CD4-positive, alpha-beta T cell (primary cell): ENCODE data around the gene GNAT1. TPM values are rescaled to one million over a fixed set of nuclear protein-coding genes. Genes with fewer than 3 reads are reported as not detected.
A peak's percentile ranks its signal among the peaks of the same experiment; 100 is the strongest.

Experiments used
- ATAC-seq: fragments of 200-7000 bp; cut with Tn5 transposase; one replicate; pipeline ENCODE4 v1.10.0; 2022; ENCODE audit warnings: mild to moderate bottlenecking; ENCODE audit not compliant: poor library complexity
- CTCF ChIA-PET: fragments of 350-600 bp; sonication (Branson Sonifier 250); formaldehyde crosslinking; loops from one replicate; lab custom pipeline; 2021; ENCODE audit warnings: antibody characterized with exemption, inconsistent platforms; lab: Charles Lee
- POLR2A ChIA-PET: fragments of 350-600 bp; sonication (Branson Sonifier 250); formaldehyde crosslinking; loops from one replicate; lab custom pipeline; 2021; ENCODE audit warnings: antibody characterized with exemption, inconsistent platforms; lab: Charles Lee
- DNase-seq, 14 experiments: peaks; one replicate each; pipeline ENCODE4 v3.0.0-alpha.2; 2013 to 2020; ENCODE audit warnings: mixed read lengths in 2 of 14
- H3K27ac ChIP-seq, 2 donors: one replicate each; pipeline versions ENCODE4 v1.5.1 to v1.7.0; 2013; ENCODE audit warnings: low read length in 2 of 2, low read depth in 1 of 2, mild to moderate bottlenecking in 1 of 2
- H3K27me3 ChIP-seq, 2 experiments: 1 replicate in 1 of 2; 2 replicates in 1 of 2; pipeline versions ENCODE4 v1.6.1 to v1.7.0; 2013; ENCODE audit warnings: low read length in 2 of 2, control low read depth in 1 of 2, mild to moderate bottlenecking in 1 of 2, moderate library complexity in 1 of 2; ENCODE audit not compliant: insufficient read depth in 2 of 2, control insufficient read depth in 1 of 2
- H3K36me3 ChIP-seq: one replicate; pipeline ENCODE4 v1.6.1; 2013; ENCODE audit warnings: low read length, control low read depth; ENCODE audit not compliant: insufficient read depth
- H3K4me1 ChIP-seq: one replicate; pipeline ENCODE4 v1.6.1; 2013; ENCODE audit warnings: low read length, control low read depth; ENCODE audit not compliant: insufficient read depth
- H3K4me3 ChIP-seq: one replicate; pipeline ENCODE4 v1.5.1; 2013; ENCODE audit warnings: mild to moderate bottlenecking, low read length, moderate library complexity
- H3K9me3 ChIP-seq, 2 experiments: 1 replicate in 1 of 2; 2 replicates in 1 of 2; pipeline versions ENCODE4 v1.6.1 to v1.7.0; 2013; ENCODE audit warnings: low read length in 2 of 2, mild to moderate bottlenecking in 2 of 2, control low read depth in 1 of 2, moderate library complexity in 1 of 2; ENCODE audit not compliant: control insufficient read depth in 1 of 2, insufficient read depth in 1 of 2
- H3K27ac Mint-ChIP-seq: one replicate; pipeline ENCODE4 v1.8.0; 2020; ENCODE audit warnings: mixed read lengths
- H3K27me3 Mint-ChIP-seq: one replicate; pipeline ENCODE4 v1.8.0; 2021; ENCODE audit warnings: mixed read lengths
- H3K36me3 Mint-ChIP-seq: one replicate; pipeline ENCODE4 v1.8.0; 2021; ENCODE audit warnings: low read depth, mixed read lengths
- H3K4me1 Mint-ChIP-seq: one replicate; pipeline ENCODE4 v1.8.0; 2021; ENCODE audit warnings: low read depth, mixed read lengths
- H3K4me3 Mint-ChIP-seq: one replicate; pipeline ENCODE4 v1.8.0; 2020; ENCODE audit warnings: mild to moderate bottlenecking, mixed read lengths
- H3K9me3 Mint-ChIP-seq: one replicate; pipeline ENCODE4 v1.8.0; 2020; ENCODE audit warnings: mixed read lengths
- intact Hi-C, 2 experiments: fragments of 100-400 bp; cut with DNase I in 1 of 2; cut with micrococcal nuclease in 1 of 2; formaldehyde crosslinking; loops; one replicate each; pipeline versions ENCODE4 v1.15.1 to v1.9.0; 2023 to 2025; cut with DNase I, micrococcal nuclease
- total RNA-seq, 174 experiments: library from RNA in 2 of 174; stranded (reverse) in 2 of 174; gene quantifications; one replicate each; pipeline ENCODE4 v1.2.3 and lab custom pipeline; 2021 to 2026
- TF ChIP-seq, protein P1 (sequence below): fragments of 200-600 bp; IDR thresholded peaks from one replicate; pipeline ENCODE4 v1.8.0; 2022; ENCODE audit warnings: antibody characterized with exemption, mild to moderate bottlenecking

The GNAT1 gene
- total RNA-seq, 2 experiments from 2014 or later: 0.11 to 0.28 TPM

GRCh38 chr3:50192689-50193141, 1.3 kb downstream of the GNAT1 start:
- ATAC-seq (peak; percentile 25), DNase-seq (peak; percentile 69 to 91 (median 82))
- Histone ChIP-seq H3K36me3 (no peaks in the 10 kb centered on the region), H3K27ac (no peak overlapping the region), H3K27me3 (peaks cover 13 to 17% of the 10 kb centered on the region in 2 experiments), H3K4me1 (peaks cover 27% of the 10 kb centered on the region), H3K9me3 (peaks cover 0 to 11% of the 10 kb centered on the region in 2 experiments), H3K4me3 (no peak overlapping the region)
- CTCF ChIA-PET: interaction anchor here (0.7 to 4.3 kb wide), 6 partner anchors 11 to 68 kb away, joined by 3 to 53 read pairs (median 4); no protein-coding TSS in a partner anchor
- Mint-ChIP-seq H3K36me3 (no peaks in the 10 kb centered on the region), H3K4me1 (peaks cover 15% of the 10 kb centered on the region), H3K27ac (no peak overlapping the region), H3K4me3 (peak overlapping the region; percentile 34), H3K9me3 (no peaks in the 10 kb centered on the region), H3K27me3 (peaks cover 26% of the 10 kb centered on the region)
- intact Hi-C loops: loop anchor here (1.0 to 5.0 kb wide), 5 partner anchors 34 to 130 kb away; partner anchors contain the start of gene HYAL2 (in 1 of the 2)
- TF ChIP-seq, protein P1, sequence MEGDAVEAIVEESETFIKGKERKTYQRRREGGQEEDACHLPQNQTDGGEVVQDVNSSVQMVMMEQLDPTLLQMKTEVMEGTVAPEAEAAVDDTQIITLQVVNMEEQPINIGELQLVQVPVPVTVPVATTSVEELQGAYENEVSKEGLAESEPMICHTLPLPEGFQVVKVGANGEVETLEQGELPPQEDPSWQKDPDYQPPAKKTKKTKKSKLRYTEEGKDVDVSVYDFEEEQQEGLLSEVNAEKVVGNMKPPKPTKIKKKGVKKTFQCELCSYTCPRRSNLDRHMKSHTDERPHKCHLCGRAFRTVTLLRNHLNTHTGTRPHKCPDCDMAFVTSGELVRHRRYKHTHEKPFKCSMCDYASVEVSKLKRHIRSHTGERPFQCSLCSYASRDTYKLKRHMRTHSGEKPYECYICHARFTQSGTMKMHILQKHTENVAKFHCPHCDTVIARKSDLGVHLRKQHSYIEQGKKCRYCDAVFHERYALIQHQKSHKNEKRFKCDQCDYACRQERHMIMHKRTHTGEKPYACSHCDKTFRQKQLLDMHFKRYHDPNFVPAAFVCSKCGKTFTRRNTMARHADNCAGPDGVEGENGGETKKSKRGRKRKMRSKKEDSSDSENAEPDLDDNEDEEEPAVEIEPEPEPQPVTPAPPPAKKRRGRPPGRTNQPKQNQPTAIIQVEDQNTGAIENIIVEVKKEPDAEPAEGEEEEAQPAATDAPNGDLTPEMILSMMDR: peak; percentile 88
- POLR2A ChIA-PET: interaction anchor here (0.7 to 0.8 kb wide), 2 partner anchors 18 to 43 kb away, joined by 3 read pairs; partner anchors contain the start of gene GNAI2

DNA sequence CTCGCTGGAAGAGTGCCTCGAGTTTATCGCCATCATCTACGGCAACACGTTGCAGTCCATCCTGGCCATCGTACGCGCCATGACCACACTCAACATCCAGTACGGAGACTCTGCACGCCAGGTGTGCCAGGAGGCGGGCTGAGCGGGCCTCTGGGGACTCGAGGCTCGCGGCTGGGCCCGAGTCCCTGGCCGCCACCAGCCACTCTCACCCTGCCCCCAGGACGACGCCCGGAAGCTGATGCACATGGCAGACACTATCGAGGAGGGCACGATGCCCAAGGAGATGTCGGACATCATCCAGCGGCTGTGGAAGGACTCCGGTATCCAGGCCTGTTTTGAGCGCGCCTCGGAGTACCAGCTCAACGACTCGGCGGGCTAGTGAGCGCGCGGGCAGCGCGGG, 1.9 kb downstream of the GNAT1 start:
- CTCF ChIA-PET: interaction anchor here (1.6 to 4.3 kb wide), 5 partner anchors 34 to 105 kb away, joined by 3 to 82 read pairs (median 11); partner anchors contain the start of genes GNAI2, HYAL3 and NAA80
- Mint-ChIP-seq H3K27ac (no peak overlapping the region), H3K9me3 (no peaks in the 10 kb centered on the region), H3K4me3 (no peak overlapping the region), H3K4me1 (peaks cover 15% of the 10 kb centered on the region), H3K27me3 (peaks cover 26% of the 10 kb centered on the region), H3K36me3 (no peaks in the 10 kb centered on the region)
- H3K36me3 ChIP-seq: no peaks in the 10 kb centered on the region
- no peak for ATAC-seq
- H3K27ac ChIP-seq: no peak overlapping the region
- TF ChIP-seq, protein P1: no peak
- H3K9me3 ChIP-seq: peaks cover 0 to 11% of the 10 kb centered on the region in 2 experiments
- POLR2A ChIA-PET: interaction anchor here (2.0 to 2.7 kb wide), 2 partner anchors 33 to 53 kb away, joined by 16 to 32 read pairs; no protein-coding TSS in a partner anchor
- DNase-seq: peak in 1 of 14 experiments; percentile 15
- H3K4me3 ChIP-seq: no peak overlapping the region
- peaks cover 13 to 17% of the 10 kb centered on the region in 2 experiments for H3K27me3 ChIP-seq
- intact Hi-C loops: loop anchor here in 1 of 2 experiments (5.0 kb wide), 1 partner anchor 129 kb away; the partner anchor contains the start of gene HYAL2
- H3K4me1 ChIP-seq: peaks cover 27% of the 10 kb centered on the region

DNA sequence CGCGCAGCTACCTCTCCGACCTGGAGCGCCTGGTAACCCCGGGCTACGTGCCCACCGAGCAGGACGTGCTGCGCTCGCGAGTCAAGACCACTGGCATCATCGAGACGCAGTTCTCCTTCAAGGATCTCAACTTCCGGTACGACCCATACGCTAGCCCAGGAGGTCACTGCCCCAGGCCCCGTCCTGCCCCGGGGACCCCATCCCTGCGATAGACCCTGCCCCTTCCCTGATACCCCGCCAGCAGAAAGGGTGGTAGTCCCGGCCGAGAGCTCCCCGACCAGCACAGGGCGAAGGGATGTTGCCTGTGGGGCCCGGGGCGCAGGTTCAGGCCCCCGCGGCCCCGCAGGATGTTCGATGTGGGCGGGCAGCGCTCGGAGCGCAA, 2.3 kb downstream of the GNAT1 start:
- Histone ChIP-seq H3K27me3 (peaks cover 13 to 17% of the 10 kb centered on the region in 2 experiments), H3K4me1 (peaks cover 27% of the 10 kb centered on the region), H3K27ac (no peak overlapping the region), H3K36me3 (no peaks in the 10 kb centered on the region), H3K4me3 (peak overlapping the region; percentile 12), H3K9me3 (peaks cover 0 to 11% of the 10 kb centered on the region in 2 experiments)
- CTCF ChIA-PET: interaction anchor here (1.2 to 4.3 kb wide), 11 partner anchors 10 to 122 kb away, joined by 3 to 82 read pairs (median 4); partner anchors contain the start of genes GNAI2, HYAL3 and NAA80
- Mint-ChIP-seq H3K4me1 (peaks cover 15% of the 10 kb centered on the region), H3K27me3 (peaks cover 26% of the 10 kb centered on the region), H3K36me3 (no peaks in the 10 kb centered on the region), H3K4me3 (no peak overlapping the region), H3K27ac (no peak overlapping the region), H3K9me3 (no peaks in the 10 kb centered on the region)
- peak in 2 of 14 experiments; percentile 15 to 44 for DNase-seq
- POLR2A ChIA-PET: interaction anchor here (1.2 to 2.7 kb wide), 4 partner anchors 12 to 53 kb away, joined by 3 to 32 read pairs (median 10); partner anchors contain the start of gene SLC38A3
- TF ChIP-seq, protein P1: no peak
- intact Hi-C loops: loop anchor here (1.0 to 5.0 kb wide), 4 partner anchors 33 to 129 kb away; partner anchors contain the start of gene HYAL2 (in 1 of the 2)
- ATAC-seq: no peak
